GM23248 (cell line): ENCODE results near the gene TMEM270.

Experiments
- EZH2 ChIP-seq: fragments of 200-600 bp; sonication (generic); IDR thresholded peaks from 2 replicates; pipeline ENCODE4 v1.6.1; 2018; ENCODE audit warnings: antibody characterized with exemption, mild to moderate bottlenecking; ENCODE audit not compliant: insufficient read depth, poor library complexity, severe bottlenecking
- EZH2phosphoT487 ChIP-seq: fragments of 200-600 bp; sonication (generic); IDR thresholded peaks from 2 replicates; pipeline ENCODE4 v1.6.1; 2018; ENCODE audit warnings: antibody characterized with exemption, moderate library complexity, mild to moderate bottlenecking, low read depth; ENCODE audit not compliant: insufficient read depth

GRCh38 chr7:73901823-73902597, 41.1 kb downstream of the TMEM270 start:
- TF ChIP-seq EZH2 (no peak), EZH2phosphoT487 (no peak)
